Neural cell (in vitro differentiated cells): Measurements from ENCODE around the gene S100P.

Experiments used
- EP300 ChIP-seq: fragments of 450-650 bp; conservative IDR thresholded peaks from 2 replicates; pipeline ENCODE4 v1.6.1; 2014; ENCODE audit warnings: antibody characterized with exemption, mild to moderate bottlenecking, moderate library complexity; ENCODE audit not compliant: poor library complexity, severe bottlenecking
- EZH2 ChIP-seq: fragments of 200-600, 300-800 bp; shearing (Covaris generic), sonication (generic); IDR thresholded peaks from 2 replicates; pipeline ENCODE4 v1.6.1; 2014; ENCODE audit warnings: antibody characterized with exemption, low read length, borderline replicate concordance, mild to moderate bottlenecking; ENCODE audit not compliant: insufficient read depth, poor library complexity, severe bottlenecking
- POLR2AphosphoS5 ChIP-seq: IDR thresholded peaks from 2 replicates; pipeline ENCODE4 v1.6.1; 2012
- TF ChIP-seq, protein P1 (sequence below): fragments of 450-650 bp; IDR thresholded peaks from 2 replicates; pipeline ENCODE4 v1.5.1; 2014; ENCODE audit warnings: antibody characterized with exemption, mild to moderate bottlenecking, moderate library complexity; ENCODE audit not compliant: poor library complexity, severe bottlenecking

DNA sequence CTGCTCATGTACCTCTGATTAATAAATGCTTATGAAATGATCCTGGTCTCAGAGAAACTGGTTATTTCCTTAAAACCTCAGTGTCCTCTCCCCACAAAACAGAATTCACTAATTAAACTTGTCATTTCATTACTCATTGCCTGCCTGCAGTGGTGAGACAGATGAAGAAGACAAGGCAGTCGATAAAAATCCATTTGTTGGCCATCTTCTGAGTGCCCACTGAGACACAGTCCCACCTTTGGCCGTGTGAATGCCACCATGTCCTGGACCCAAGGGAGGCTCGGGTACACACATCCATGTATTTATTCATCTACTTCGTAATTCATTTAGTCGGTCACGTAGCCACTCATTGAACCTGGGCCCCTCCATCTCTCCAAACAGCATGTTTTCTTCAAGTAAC, 3.5 kb downstream of the S100P start:
- no peak for TF ChIP-seq EZH2
- TF ChIP-seq, protein P1, sequence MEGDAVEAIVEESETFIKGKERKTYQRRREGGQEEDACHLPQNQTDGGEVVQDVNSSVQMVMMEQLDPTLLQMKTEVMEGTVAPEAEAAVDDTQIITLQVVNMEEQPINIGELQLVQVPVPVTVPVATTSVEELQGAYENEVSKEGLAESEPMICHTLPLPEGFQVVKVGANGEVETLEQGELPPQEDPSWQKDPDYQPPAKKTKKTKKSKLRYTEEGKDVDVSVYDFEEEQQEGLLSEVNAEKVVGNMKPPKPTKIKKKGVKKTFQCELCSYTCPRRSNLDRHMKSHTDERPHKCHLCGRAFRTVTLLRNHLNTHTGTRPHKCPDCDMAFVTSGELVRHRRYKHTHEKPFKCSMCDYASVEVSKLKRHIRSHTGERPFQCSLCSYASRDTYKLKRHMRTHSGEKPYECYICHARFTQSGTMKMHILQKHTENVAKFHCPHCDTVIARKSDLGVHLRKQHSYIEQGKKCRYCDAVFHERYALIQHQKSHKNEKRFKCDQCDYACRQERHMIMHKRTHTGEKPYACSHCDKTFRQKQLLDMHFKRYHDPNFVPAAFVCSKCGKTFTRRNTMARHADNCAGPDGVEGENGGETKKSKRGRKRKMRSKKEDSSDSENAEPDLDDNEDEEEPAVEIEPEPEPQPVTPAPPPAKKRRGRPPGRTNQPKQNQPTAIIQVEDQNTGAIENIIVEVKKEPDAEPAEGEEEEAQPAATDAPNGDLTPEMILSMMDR = no peak
- no peak for TF ChIP-seq POLR2AphosphoS5
- TF ChIP-seq EP300 = no peak
